Psoas muscle (tissue), 8 donors: ENCODE data around the gene RASAL2. TPM values are rescaled to one million over a fixed set of nuclear protein-coding genes. Genes with fewer than 3 reads are reported as not detected.

ENCODE experiments used
- ATAC-seq, 4 donors: fragments of 200-7000 bp; cut with Tn5 transposase; one replicate each; pipeline ENCODE4 v1.9.1; 2020; ENCODE audit warnings: moderate library complexity in 3 of 4, mild to moderate bottlenecking in 2 of 4
- DNase-seq, 2 donors: peaks; one replicate each; pipeline ENCODE4 v3.0.0-alpha.2; 2020
- H3K27ac ChIP-seq: fragments of 200-600 bp; one replicate; pipeline ENCODE4 v1.8.0; 2022
- H3K27me3 ChIP-seq, 3 donors: fragments of 200-600 bp in 1 of 3; one replicate each; pipeline versions ENCODE4 v1.6.1 to v1.8.0; 2013 to 2022; ENCODE audit warnings: low read length in 2 of 3, mild to moderate bottlenecking in 2 of 3, moderate library complexity in 1 of 3; ENCODE audit not compliant: insufficient read depth in 3 of 3
- H3K36me3 ChIP-seq, 2 donors: fragments of 200-600 bp in 1 of 2; one replicate each; pipeline versions ENCODE4 v1.6.1 to v1.8.0; 2013 to 2022; ENCODE audit warnings: low read depth in 1 of 2, mild to moderate bottlenecking in 1 of 2, moderate library complexity in 1 of 2; ENCODE audit not compliant: insufficient read depth in 1 of 2
- H3K4me1 ChIP-seq: fragments of 200-600 bp; one replicate; pipeline ENCODE4 v1.8.0; 2022
- H3K4me3 ChIP-seq: fragments of 200-600 bp; one replicate; pipeline ENCODE4 v1.8.0; 2022; ENCODE audit warnings: mild to moderate bottlenecking
- H3K9me3 ChIP-seq: fragments of 200-600 bp; one replicate; pipeline ENCODE4 v1.8.0; 2022
- CTCF ChIP-seq: fragments of 200-600 bp; IDR thresholded peaks from one replicate; pipeline ENCODE4 v1.8.0; 2022; ENCODE audit warnings: antibody characterized with exemption
- WGBS, 3 donors: extraction: QIAGEN DNeasy Blood & Tissue Kit; methylation state at CpG; one replicate each; pipeline versions ENCODE4 v1.1.6 to v1.1.7; 2013; 5-methylcytosine and 5-hydroxymethylcytosine counted together
- intact Hi-C, 2 donors: fragments of 100-400 bp; cut with DNase I; formaldehyde crosslinking; loops; one replicate each; pipeline versions ENCODE4 v1.11.0 to v1.14.2; 2022
- polyA plus RNA-seq, 3 donors: library from polyadenylated mRNA; stranded (reverse); fragments of 200-250 nt; gene quantifications; one replicate each; pipeline ENCODE4 v1.2.3, GENCODE V29; 2013
- total RNA-seq, 4 donors: library from RNA; stranded (reverse); fragmentation: NEBNext Ultra II Directional in 2 of 4; extraction: Animal tissue kit (Norgen Biotek cat#: 25700) in 2 of 4; gene quantifications; one replicate each; pipeline versions ENCODE4 v1.2.1 to v1.2.4, GENCODE V29; 2021 to 2023
- donor health status: healthy with polysubstance abuse.
- donor health status: DM: no; HTN: no; CAD: no; lungs with moderate emphysema.
- donor health status: Bipolar disorder and iron deficiency.
- donor health status: healthy.
- donor health status: DM: yes; HTN: yes; CAD: no.
- donor health status: DM: no; HTN: no; CAD: no.
- donor health status: DM: no; HTN: no; CAD: no.
- donor health status: DM: yes; HTN: yes; CAD: no.

RASAL2 gene
- total and polyA plus RNA-seq, 7 donors = 1.9 to 42.1 (median 5.5) TPM

DNA sequence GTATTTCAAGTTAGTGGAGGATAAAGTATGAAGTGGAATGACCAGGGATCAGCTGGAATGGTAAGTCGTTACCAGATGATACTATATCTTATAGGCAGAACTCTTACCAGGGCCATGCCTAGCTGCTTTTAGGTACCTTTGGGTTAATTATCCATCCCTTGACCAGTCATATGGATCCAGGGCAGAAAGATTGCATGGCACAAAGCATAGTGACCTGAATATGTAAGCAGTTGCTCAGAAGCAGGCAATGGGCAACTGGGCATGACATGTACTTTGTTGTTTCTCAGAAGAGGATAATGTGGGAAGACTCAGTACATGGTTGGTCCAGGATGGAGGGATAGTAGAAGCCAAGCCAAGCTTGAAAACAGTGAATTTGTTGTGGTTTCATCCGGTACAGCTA is 315.6 kb downstream of the RASAL2 start:
- DNase-seq (no peak), ATAC-seq (no peak)
- H3K27ac ChIP-seq = no peak overlapping the region
- WGBS, 3 donors = 96 to 98% (median 98%) methylated on average over 2 of the region's 2 CpGs
- H3K4me1 ChIP-seq = no peaks in the 10 kb centered on the region
- H3K27me3 ChIP-seq = no peaks in the 10 kb centered on the region
- H3K36me3 ChIP-seq = no peaks in the 10 kb centered on the region
- no peak overlapping the region for H3K4me3 ChIP-seq
- H3K9me3 ChIP-seq = no peaks in the 10 kb centered on the region
- TF ChIP-seq CTCF = no peak
- intact Hi-C loops = loop anchor here in 1 of 2 donors (5.0 kb wide), 1 partner anchor 37 kb away; no protein-coding TSS in a partner anchor

- no peak overlapping the region for H3K4me3 ChIP-seq
- no peaks in the 10 kb centered on the region for H3K36me3 ChIP-seq
- no peak for ATAC-seq
- WGBS, 3 donors = 86 to 90% (median 87%) methylated on average over 7 of the region's 7 CpGs
- H3K27ac ChIP-seq = no peak overlapping the region
- no peak for TF ChIP-seq CTCF
- intact Hi-C loops = no loop called here
- no peaks in the 10 kb centered on the region for H3K4me1 ChIP-seq
- no peaks in the 10 kb centered on the region for H3K9me3 ChIP-seq
- DNase-seq = no peak
- H3K27me3 ChIP-seq = no peaks in the 10 kb centered on the region
Observed at GRCh38 chr1:178411756-178412399, 318.0 kb downstream of the RASAL2 start.

GRCh38 chr1:178412400-178412770 is 318.5 kb downstream of the RASAL2 start:
- TF ChIP-seq CTCF = no peak
- Histone ChIP-seq H3K36me3 (no peaks in the 10 kb centered on the region), H3K9me3 (no peaks in the 10 kb centered on the region), H3K27me3 (no peaks in the 10 kb centered on the region), H3K4me1 (no peaks in the 10 kb centered on the region), H3K4me3 (no peak overlapping the region), H3K27ac (no peak overlapping the region)
- ATAC-seq (no peak), DNase-seq (no peak)
- intact Hi-C loops = no loop called here
- 87 to 91% (median 89%) methylated on average over 1 of the region's 1 CpG for WGBS, 3 donors

DNA sequence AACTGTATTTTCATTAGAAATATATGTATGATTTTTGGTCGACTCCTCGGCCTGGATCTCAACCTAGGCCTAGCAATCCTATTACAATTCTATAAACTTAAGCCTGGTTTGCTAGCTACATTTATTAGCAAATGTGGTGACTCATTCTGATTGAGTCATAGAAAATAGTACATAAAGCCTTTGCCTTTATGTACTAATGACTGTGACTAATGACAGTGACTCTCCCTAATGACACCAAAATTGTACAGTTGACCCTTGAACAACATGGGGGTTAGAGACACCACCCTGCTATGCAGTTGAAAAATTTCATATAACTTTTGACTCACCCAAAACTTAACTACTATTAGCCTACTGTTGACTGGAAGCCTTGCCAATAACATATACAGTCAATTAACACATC is 324.0 kb downstream of the RASAL2 start:
- no peak for TF ChIP-seq CTCF
- Histone ChIP-seq H3K27ac (no peak overlapping the region), H3K4me1 (peaks cover 3% of the 10 kb centered on the region), H3K4me3 (no peak overlapping the region), H3K9me3 (no peaks in the 10 kb centered on the region), H3K27me3 (no peaks in the 10 kb centered on the region), H3K36me3 (peaks cover 0 to 10% of the 10 kb centered on the region in 2 donors)
- intact Hi-C loops = no loop called here
- no peak for DNase-seq
- peak in 1 of 4 donors; percentile 24 for ATAC-seq
- WGBS, 3 donors = 95 to 98% (median 95%) methylated on average over 2 of the region's 2 CpGs
